Right lobe of liver (tissue), 4 donors: Measurements from ENCODE around the gene RERE.

ENCODE experiments used
- CTCF ChIP-seq, 4 donors: fragments of 200-600 bp in 3 of 4; fragments of 450-650 bp in 1 of 4; IDR thresholded peaks; one replicate each; pipeline versions ENCODE4 v1.5.1 to v1.8.0; 2016 to 2022; ENCODE audit warnings: antibody characterized with exemption in 4 of 4, mild to moderate bottlenecking in 2 of 4
- POLR2A ChIP-seq: fragments of 450-650 bp; IDR thresholded peaks from one replicate; pipeline ENCODE4 v1.6.1; 2017; ENCODE audit warnings: antibody characterized with exemption, mild to moderate bottlenecking
- donor health status: DM: no; HTN: no; CAD: no.
- donor health status: DM: no; HTN: no; CAD: no.
- donor health status: DM: no; HTN: yes; CAD: no.

GRCh38 chr1:8471451-8471850 is 346.0 kb downstream of the RERE start:
- TF ChIP-seq POLR2A (no peak), CTCF (IDR thresholded peaks at IDR 0.05) (no peak)
